Measurements from ENCODE around the gene TBC1D22A.

The TBC1D22A gene

GRCh38 chr22:47206666-47207218, 444.3 kb downstream of the TBC1D22A start:
- Histone ChIP-seq H3K9me3 (replicated peaks; ENCODE audit: insufficient read depth, low read length) (no peaks in the 10 kb centered on the region), H3F3A (ENCODE audit: insufficient read depth, low read length) (no peaks in the 10 kb centered on the region), H3K4me1 (ENCODE audit: low read length) (no peaks in the 10 kb centered on the region), H3K9me2 (replicated peaks; ENCODE audit: insufficient read depth, low read length) (no peaks in the 10 kb centered on the region), H3K27me3 (replicated peaks; ENCODE audit: insufficient read depth, low read length) (peaks cover 9% of the 10 kb centered on the region; the same call in 1 of the 2 replicates), H3K27ac (ENCODE audit: low read length) (no peak overlapping the region), H3K9ac (ENCODE audit: low read length) (no peak overlapping the region), H2AFZ (ENCODE audit: low read length) (no peak overlapping the region), H3K4me2 (ENCODE audit: low read depth, low read length) (no peak overlapping the region), H4K20me1 (ENCODE audit: insufficient read depth, low read length) (no peaks in the 10 kb centered on the region), H3K4me3 (ENCODE audit: low read length) (no peak overlapping the region), H3K79me2 (ENCODE audit: low read length) (no peaks in the 10 kb centered on the region), H3K36me3 (replicated peaks; ENCODE audit: insufficient read depth, low read length) (no peaks in the 10 kb centered on the region)
- TF ChIP-seq CTCF (IDR thresholded peaks at IDR 0.05; ENCODE audit: low read length) (no peak), EZH2 (optimal IDR thresholded peaks at IDR 0.05; ENCODE audit: low read depth, low read length) (no peak), EZH2phosphoT487 (IDR thresholded peaks at IDR 0.05; ENCODE audit: low read length) (no peak)
- no peak for DNase-seq

GRCh38 chr22:47207387-47207786, 444.9 kb downstream of the TBC1D22A start:
- Histone ChIP-seq H3K27me3 (replicated peaks; ENCODE audit: insufficient read depth, low read length) (peaks cover 9% of the 10 kb centered on the region; the same call in 1 of the 2 replicates), H3F3A (ENCODE audit: insufficient read depth, low read length) (no peaks in the 10 kb centered on the region), H4K20me1 (ENCODE audit: insufficient read depth, low read length) (no peaks in the 10 kb centered on the region), H3K9me3 (replicated peaks; ENCODE audit: insufficient read depth, low read length) (no peaks in the 10 kb centered on the region), H3K79me2 (ENCODE audit: low read length) (no peaks in the 10 kb centered on the region), H3K4me2 (ENCODE audit: low read depth, low read length) (no peak overlapping the region), H3K4me3 (ENCODE audit: low read length) (no peak overlapping the region), H3K36me3 (replicated peaks; ENCODE audit: insufficient read depth, low read length) (no peaks in the 10 kb centered on the region), H2AFZ (ENCODE audit: low read length) (no peak overlapping the region), H3K9me2 (replicated peaks; ENCODE audit: insufficient read depth, low read length) (no peaks in the 10 kb centered on the region), H3K27ac (ENCODE audit: low read length) (no peak overlapping the region), H3K4me1 (ENCODE audit: low read length) (no peaks in the 10 kb centered on the region), H3K9ac (ENCODE audit: low read length) (no peak overlapping the region)
- no peak for DNase-seq
- TF ChIP-seq CTCF (IDR thresholded peaks at IDR 0.05; ENCODE audit: low read length) = no peak
- TF ChIP-seq EZH2 (optimal IDR thresholded peaks at IDR 0.05; ENCODE audit: low read depth, low read length) = no peak
- no peak for TF ChIP-seq EZH2phosphoT487 (IDR thresholded peaks at IDR 0.05; ENCODE audit: low read length)

GRCh38 chr22:47207846-47208554, 445.6 kb downstream of the TBC1D22A start:
- H3K9me2 ChIP-seq (replicated peaks; ENCODE audit: insufficient read depth, low read length) = no peaks in the 10 kb centered on the region
- H3K27me3 ChIP-seq (replicated peaks; ENCODE audit: insufficient read depth, low read length) = peaks cover 9% of the 10 kb centered on the region; the same call in 1 of the 2 replicates
- no peak overlapping the region for H3K9ac ChIP-seq (ENCODE audit: low read length)
- no peak overlapping the region for H3K27ac ChIP-seq (ENCODE audit: low read length)
- peak; percentile 49 for DNase-seq
- no peak overlapping the region for H2AFZ ChIP-seq (ENCODE audit: low read length)
- H3K4me1 ChIP-seq (ENCODE audit: low read length) = no peaks in the 10 kb centered on the region
- no peak overlapping the region for H3K4me2 ChIP-seq (ENCODE audit: low read depth, low read length)
- H3K79me2 ChIP-seq (ENCODE audit: low read length) = no peaks in the 10 kb centered on the region
- H4K20me1 ChIP-seq (ENCODE audit: insufficient read depth, low read length) = no peaks in the 10 kb centered on the region
- no peaks in the 10 kb centered on the region for H3K9me3 ChIP-seq (replicated peaks; ENCODE audit: insufficient read depth, low read length)
- H3F3A ChIP-seq (ENCODE audit: insufficient read depth, low read length) = no peaks in the 10 kb centered on the region
- no peak overlapping the region for H3K4me3 ChIP-seq (ENCODE audit: low read length)
- H3K36me3 ChIP-seq (replicated peaks; ENCODE audit: insufficient read depth, low read length) = no peaks in the 10 kb centered on the region
- TF ChIP-seq CTCF (IDR thresholded peaks at IDR 0.05; ENCODE audit: low read length) = no peak
